NT2/D1 (cell line): Measurements from ENCODE around the gene CPO.

Experiments
- YY1 ChIP-seq: IDR thresholded peaks from 2 replicates; pipeline ENCODE4 v1.6.1; 2011; ENCODE audit not compliant: insufficient read length, insufficient read depth
- ZNF274 ChIP-seq: IDR thresholded peaks from 2 replicates; pipeline ENCODE4 v1.6.1; 2011; ENCODE audit warnings: mild to moderate bottlenecking, low read depth, low read length

- no peak for TF ChIP-seq YY1
- TF ChIP-seq ZNF274: no peak
Measured at GRCh38 chr2:206989311-206989710, 50.0 kb downstream of the CPO start.
